Ramos (cell line): ENCODE data around the gene NOCT.
"Not testable (repeated sequence)": the region's sequence is repeated elsewhere in the genome, so short reads cannot be mapped to it uniquely, and the experiment has no call there.

Source experiments
- in situ Hi-C: fragments of 300-500 bp; cut with MboI; formaldehyde crosslinking; loops from one replicate; pipeline ENCODE4 v1.14.3; 2022; ENCODE audit warnings: low sequenced_read_pairs; ENCODE audit not compliant: unreplicated experiment

NOCT gene

GRCh38 chr4:139008278-139008677 lies 7.3 kb upstream of the NOCT start:
- in situ Hi-C loops, result not testable (repeated sequence)

DNA sequence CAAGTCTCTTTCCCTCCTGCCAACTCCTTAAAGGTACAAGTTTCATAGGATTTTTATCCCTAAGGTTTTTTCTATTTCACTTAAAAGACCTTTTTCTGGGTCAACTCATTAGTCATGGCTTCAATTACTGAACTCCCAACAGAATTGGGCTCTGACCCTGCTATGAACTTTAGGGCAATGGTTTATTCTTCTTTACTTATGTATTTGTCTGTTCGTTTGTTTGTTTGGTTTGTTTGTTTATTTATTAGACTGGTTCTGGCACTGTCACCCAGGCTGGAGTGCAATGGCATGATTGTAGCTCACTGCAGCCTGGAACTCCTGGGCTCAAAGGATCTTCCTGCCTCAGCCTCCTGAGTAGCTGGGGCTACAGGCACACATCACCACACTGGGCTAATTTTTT lies 5.9 kb upstream of the NOCT start:
- in situ Hi-C loops, result no loop called here

DNA sequence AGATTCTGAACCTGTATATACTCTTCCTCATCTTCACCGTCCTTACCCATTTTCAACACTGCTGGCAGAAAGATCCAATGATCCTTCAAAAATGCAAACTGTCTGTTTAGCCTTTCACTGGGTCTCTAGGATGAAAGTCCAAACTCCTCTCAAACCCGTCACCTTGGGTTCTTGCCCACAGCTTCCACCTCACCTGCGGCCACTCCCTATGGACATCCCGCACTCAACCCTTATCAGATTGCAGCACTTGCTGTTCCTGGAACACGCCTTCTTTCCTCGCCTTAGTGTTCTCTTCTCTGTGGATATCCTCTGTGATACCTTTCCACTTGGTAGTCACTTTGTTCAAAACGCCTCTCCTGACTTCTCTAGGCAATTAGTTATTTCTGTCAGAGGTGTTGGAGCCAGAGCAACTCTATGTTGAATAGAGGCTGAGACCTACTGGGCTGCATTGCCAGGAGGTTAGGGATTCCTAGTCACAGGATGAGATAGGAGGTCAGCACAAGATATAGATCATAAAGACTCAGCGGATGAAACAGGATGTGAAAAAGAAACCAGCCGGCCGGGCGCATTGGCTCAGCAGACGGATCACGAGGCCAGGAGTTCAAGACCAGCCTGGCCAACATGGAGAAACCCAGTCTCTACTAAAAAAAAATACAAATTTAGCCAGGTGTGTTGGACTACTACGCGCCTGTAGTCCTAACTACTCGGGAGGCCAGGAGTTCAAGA lies 4.2 kb upstream of the NOCT start:
- in situ Hi-C loops, result no loop called here

DNA sequence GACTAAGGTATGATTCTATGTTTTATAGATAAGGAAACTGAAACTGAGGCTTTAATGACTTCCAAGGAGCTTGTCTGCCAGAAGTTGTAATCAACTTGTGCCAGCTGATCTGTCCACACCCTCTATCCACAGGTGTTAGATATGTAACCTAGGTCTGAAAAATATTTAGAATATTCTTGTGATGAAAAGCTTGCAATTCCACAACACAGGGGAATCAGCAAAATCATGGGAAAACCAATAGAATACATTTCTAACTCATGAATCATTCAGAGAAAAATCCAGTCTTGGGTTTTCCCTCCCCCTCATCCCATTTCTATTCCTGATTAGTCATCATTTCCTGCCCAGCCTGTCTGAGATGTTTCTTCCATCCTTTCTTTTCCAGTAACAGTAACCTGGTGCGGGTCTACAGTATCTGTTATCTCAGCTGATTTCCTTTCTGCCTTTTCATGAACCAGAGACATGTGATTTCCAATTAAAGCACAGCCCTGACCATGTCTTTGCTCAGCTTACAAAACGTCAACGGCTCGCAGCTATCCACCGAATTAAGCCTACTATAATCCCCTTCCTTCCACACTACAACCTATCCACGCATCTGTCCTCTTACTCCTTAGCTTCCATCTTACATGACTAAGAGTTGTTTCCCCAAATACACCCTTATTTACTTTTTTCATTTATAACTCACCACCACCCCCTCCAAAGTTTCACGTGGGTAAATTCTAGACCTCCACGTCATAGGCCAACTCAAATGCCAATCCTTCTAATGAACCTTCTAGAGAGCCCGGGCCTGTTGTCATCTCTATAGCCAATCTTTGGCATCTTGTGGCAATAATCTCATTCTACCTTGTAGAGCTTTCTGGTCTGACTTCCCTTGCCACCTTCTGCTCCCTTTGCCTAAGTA lies 961 bp upstream of the NOCT start:
- in situ Hi-C loops, result no loop called here

GRCh38 chr4:139015948-139016471 lies 429 bp downstream of the NOCT start:
- in situ Hi-C loops, result no loop called here

- in situ Hi-C loops, result no loop called here
Measured at GRCh38 chr4:139017861-139018260, 2.3 kb downstream of the NOCT start.

- in situ Hi-C loops, result no loop called here
Measured at GRCh38 chr4:139018501-139018900, 2.9 kb downstream of the NOCT start.

DNA sequence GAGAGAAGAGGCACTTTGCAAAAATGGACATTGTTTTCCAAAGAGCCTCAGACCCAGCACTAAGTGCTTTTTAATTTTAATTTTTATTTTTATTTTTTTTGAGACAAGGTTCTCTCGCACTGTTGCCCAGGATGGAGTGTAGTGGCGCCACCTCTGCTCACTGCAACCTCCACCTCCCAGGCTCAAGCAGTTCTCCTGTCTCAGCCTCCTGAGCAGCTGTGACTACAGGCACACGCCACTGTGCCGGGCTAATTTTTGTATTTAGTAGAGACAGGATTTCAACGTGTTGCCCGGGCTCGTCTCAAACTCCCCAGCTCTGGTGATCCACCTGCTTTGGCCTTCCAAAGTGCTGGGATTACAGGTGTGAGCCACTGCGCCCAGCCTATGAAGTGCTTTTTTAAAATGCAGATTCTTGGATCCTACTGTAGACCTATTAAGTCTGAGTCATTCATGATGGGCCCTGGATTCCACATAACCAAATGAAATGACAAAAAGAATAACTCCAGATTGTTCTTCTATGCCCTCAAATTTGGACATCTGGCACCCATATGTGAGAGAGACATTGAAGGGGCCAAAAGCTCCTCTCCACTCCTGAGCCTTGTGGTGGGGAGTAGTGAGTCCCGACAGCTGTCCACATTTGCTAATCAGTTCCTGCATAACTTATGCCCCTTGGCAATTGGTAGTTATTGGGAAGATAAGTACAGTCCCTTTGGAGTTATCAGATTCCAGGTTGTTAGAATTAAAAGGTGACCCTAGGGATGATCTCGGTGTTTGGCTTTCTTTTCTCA lies 3.6 kb downstream of the NOCT start:
- in situ Hi-C loops, result no loop called here

GRCh38 chr4:139020384-139020783 lies 4.8 kb downstream of the NOCT start:
- in situ Hi-C loops, result no loop called here

DNA sequence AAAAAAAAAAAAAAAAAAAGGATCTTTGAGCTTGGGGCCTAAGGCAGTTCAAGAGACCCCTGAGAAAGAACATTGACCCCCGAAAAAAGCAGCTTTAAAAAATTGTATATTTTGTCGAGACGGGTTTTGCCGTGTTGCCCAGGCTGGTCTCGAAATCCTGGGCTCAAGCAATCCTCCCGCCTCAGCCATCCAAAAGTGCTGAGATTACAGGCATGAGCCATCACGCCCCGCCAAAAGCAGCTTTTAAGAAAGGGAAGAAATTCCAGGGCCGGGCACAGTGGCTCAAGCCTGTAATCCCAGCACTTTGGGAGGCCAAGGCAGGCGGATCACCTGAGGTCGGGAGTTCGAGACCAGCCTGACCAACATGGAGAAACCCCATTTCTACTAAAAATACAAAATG lies 5.5 kb downstream of the NOCT start:
- in situ Hi-C loops, result not testable (repeated sequence)

DNA sequence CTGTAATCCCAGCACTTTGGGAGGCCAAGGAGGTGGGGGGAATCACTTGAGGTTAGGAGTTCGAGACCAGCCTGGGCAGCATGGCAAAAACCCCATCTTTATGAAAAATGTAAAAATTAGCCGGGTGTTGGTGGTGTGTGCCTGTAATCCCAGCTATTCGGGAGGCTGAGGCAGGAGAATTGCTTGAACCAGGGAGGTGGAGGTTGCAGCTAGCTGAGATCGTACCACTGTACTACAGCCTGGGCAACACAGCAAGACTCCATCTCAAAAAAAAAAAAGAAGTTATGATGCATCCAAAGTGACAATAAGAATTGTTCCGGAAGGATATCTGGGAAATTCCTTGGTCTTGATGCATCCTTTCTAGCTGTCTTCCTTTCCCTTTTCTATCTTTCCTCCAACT lies 7.3 kb downstream of the NOCT start:
- in situ Hi-C loops, result no loop called here

DNA sequence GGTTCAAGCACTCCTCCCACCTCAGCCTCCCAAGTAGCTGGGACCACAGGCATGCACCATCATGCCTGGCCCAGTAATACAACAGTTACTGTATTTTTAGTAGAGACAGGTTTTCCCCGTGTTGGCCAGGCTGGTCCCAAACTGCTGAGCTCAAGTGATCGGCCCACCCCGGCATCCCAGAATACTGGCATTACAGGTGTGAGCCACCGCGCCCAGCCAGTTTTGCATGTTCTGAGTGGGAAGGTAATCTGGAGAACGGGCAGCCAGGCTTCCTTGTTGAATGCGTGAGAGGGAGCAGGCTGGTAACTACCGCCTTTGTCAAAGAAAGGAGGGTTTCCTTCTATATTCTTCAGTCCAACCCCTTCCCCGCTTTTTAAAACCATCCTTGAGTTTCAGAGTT lies 9.1 kb downstream of the NOCT start:
- in situ Hi-C loops, result no loop called here

DNA sequence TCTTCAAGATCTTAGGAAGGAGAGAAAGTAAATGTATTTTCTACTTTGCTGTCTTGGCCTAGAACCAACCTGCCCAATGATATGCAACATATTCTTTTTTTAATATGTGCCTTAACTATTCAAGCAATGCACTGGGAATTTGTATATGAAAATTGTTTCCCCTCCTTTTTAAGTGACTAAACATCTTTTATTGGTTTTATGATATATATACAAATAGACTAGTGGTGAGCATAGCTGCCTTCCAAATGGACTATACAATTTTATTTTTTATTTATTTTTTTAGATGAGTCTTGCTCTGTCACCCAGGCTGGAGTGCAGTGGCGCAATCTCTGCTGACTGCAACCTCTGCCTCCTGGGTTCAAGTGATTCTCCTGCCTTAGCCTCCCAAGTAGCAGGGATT lies 10.3 kb downstream of the NOCT start:
- in situ Hi-C loops, result no loop called here

DNA sequence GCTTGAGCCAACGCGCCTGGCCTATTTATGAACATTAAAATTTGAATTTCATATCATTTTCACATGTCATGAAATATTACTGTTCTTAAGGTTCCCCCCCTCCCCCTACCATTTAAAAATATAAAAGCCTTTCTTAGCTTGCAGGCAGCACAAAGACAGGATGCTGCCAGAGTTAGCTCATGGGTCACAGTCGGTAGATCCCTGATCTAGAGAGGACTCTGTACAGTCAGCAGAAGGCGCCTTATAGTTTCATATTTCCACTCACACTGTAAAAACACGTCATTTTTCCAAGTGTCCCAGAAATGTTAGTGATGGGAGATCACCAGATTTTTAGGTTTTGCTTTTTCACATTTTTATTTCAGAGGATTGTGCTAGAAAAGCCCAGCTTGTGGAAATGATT lies 12.2 kb downstream of the NOCT start:
- in situ Hi-C loops, result no loop called here

- in situ Hi-C loops, result no loop called here
Measured at GRCh38 chr4:139028191-139028661, 12.6 kb downstream of the NOCT start.

DNA sequence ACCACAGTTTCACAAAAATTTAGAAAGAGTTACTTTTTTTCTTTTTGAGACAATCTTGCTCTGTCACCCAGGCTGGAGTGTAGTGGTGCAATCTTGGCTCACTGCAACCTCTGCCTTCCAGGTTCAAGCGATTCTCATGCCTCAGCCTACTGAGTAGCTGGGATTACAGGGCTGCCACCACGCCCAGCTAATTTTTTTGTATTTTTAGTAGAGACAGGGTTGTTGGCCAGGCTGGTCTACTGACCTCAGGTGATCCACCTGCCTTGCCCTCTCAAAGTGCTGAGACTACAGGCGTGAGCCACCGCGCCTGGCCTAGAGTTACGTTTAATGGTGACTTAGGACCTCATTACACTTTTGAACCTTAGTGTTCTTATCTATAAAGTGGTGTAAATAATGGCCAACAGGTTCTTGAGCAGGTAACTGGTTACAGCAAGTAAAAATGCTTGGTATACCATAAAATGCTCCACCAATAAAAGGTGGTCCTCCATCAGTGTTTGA lies 14.3 kb downstream of the NOCT start:
- in situ Hi-C loops, result not testable (repeated sequence)

DNA sequence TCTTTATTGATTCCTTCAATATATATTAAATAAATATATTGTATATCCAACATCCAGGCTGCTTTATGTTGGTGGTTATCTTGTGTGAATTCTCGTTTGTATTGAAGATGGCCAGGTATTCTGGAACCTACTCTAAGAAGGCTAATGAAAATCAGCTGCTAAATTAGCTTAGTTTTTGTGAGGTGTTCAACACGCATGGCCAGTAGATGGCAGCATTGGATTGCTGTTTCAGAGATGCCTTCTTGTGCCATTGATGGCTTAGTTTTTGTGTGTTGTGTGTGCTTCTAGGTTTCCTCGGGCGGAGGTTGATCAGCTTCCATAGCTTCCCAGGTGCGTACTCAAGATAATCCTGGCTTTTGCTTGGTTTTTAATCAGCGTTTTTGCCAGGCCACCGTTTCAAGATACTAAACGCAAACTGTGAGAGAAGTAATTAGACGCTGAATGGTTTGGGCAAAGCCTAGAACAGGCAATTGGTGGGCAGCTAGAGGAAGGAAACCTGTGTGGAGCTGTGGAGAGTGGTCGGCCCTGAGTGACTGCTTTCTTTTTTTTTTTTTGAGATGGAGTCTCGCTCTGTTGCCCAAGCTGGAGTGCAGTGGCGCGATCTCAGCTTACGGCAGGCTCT lies 15.1 kb downstream of the NOCT start:
- in situ Hi-C loops, result no loop called here

DNA sequence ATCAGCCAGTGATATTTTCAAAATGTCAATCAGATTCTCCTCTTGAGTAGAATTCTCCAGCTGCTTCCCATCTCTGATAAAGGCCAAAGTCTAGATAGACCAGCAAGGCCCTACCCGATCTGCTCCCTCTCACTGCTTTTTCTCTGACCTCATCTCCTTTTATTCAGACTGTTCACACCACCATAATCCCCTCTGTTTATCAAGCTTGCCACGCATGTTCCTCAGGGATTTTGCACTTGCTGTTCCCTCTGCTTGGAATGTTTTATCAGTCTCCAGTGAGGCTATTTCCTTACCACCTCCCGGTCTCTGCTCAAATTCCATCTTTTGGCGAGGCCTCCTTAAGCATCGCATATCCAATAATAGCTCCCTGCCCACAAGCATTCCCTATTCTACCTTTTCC lies 20.1 kb downstream of the NOCT start:
- in situ Hi-C loops, result no loop called here

- in situ Hi-C loops, result no loop called here
Measured at GRCh38 chr4:139036885-139037284, 21.3 kb downstream of the NOCT start.

DNA sequence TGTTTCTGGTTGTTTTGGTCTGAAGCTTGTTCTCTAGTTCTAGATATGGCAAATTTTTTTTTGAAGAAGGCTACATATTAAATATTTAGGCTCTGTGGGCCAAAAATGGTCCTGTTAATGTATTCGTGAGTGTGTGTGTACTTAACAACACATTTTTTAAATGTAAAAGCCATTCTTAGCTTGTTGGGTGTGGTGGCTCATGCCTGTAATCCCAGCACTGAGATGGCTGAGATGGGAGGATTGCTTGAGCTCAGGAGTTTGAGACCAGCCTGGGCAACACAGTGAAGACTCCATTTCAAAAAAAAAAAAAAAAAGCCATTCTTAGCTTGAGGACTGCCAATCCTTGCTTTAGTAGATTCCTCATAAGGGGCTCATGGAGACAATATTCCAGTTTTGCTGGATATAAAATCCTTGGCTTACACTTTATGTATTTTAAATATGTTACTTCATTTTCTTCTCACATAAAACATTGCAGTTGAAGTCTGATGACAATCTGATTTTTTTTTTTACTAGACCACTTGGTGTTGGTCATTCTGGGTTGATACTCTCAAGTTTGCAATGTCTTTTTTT lies 23.4 kb downstream of the NOCT start:
- in situ Hi-C loops, result no loop called here
